ENCODE results near the gene GRIK5.

GRCh38 chr19:42040031-42040430 lies 30.0 kb downstream of the GRIK5 start:
- no peak for TF ChIP-seq CTCF (IDR thresholded peaks at IDR 0.05; ENCODE audit: extremely low read depth in 1 of 2, insufficient read depth in 1 of 2, low read depth in 1 of 2, low read length in 2 of 2)
- TF ChIP-seq POLR2A (IDR thresholded peaks at IDR 0.05; ENCODE audit: low read depth, low read length), result no peak
- no peak for TF ChIP-seq POLR2AphosphoS5 (IDR thresholded peaks at IDR 0.05; ENCODE audit: insufficient read depth, low read depth, low read length)

Measured in endothelial cell of umbilical vein (primary cell).